Measurements from ENCODE around the gene MRGPRE.

Gene MRGPRE

GRCh38 chr11:3196161-3197043 lies 35.8 kb downstream of the MRGPRE start:
- DNase-seq (ENCODE audit: low read depth, low spot score): no peak

GRCh38 chr11:3195251-3196160 lies 36.7 kb downstream of the MRGPRE start:
- DNase-seq (ENCODE audit: low read depth, low spot score): no peak

- DNase-seq (ENCODE audit: low read depth, low spot score): no peak
These were observed 38.0 kb downstream of the MRGPRE start for GRCh38 chr11:3194016-3194816.

- DNase-seq (ENCODE audit: low read depth, low spot score): no peak
These were observed 38.7 kb downstream of the MRGPRE start for GRCh38 chr11:3193373-3194015.

GRCh38 chr11:3192511-3193372 lies 39.5 kb downstream of the MRGPRE start:
- no peak for DNase-seq (ENCODE audit: low read depth, low spot score)

- no peak for DNase-seq (ENCODE audit: low read depth, low spot score)
These were observed 40.5 kb downstream of the MRGPRE start for GRCh38 chr11:3191586-3192324.

GRCh38 chr11:3190600-3190999 lies 41.6 kb downstream of the MRGPRE start:
- DNase-seq (ENCODE audit: low read depth, low spot score): no peak

GRCh38 chr11:3189886-3190583 lies 42.2 kb downstream of the MRGPRE start:
- DNase-seq (ENCODE audit: low read depth, low spot score): no peak

GRCh38 chr11:3189196-3189843 lies 42.9 kb downstream of the MRGPRE start:
- no peak for DNase-seq (ENCODE audit: low read depth, low spot score)

GRCh38 chr11:3188496-3189195 lies 43.6 kb downstream of the MRGPRE start:
- no peak for DNase-seq (ENCODE audit: low read depth, low spot score)

- DNase-seq (ENCODE audit: low read depth, low spot score): no peak
These were observed 45.9 kb downstream of the MRGPRE start for GRCh38 chr11:3186166-3186953.

- no peak for DNase-seq (ENCODE audit: low read depth, low spot score)
These were observed 47.4 kb downstream of the MRGPRE start for GRCh38 chr11:3184732-3185347.

GRCh38 chr11:3183523-3183922 lies 48.7 kb downstream of the MRGPRE start:
- no peak for DNase-seq (ENCODE audit: low read depth, low spot score)

GRCh38 chr11:3182462-3182852 lies 49.8 kb downstream of the MRGPRE start:
- no peak for DNase-seq (ENCODE audit: low read depth, low spot score)

- DNase-seq (ENCODE audit: low read depth, low spot score): no peak
These were observed 50.3 kb downstream of the MRGPRE start for GRCh38 chr11:3181725-3182461.

GRCh38 chr11:3180869-3181268 lies 51.3 kb downstream of the MRGPRE start:
- no peak for DNase-seq (ENCODE audit: low read depth, low spot score)

All from brain pericyte (primary cell).